GM12878 (cell line): ENCODE results near the gene CFB.

Source experiments
- CBX5 ChIP-seq: sonication (generic); IDR thresholded peaks from 2 replicates; pipeline ENCODE4 v1.6.1; 2016; ENCODE audit warnings: low read depth, moderate library complexity, mild to moderate bottlenecking, inconsistent platforms
- CHD2 ChIP-seq: IDR thresholded peaks from 2 replicates; pipeline ENCODE4 v1.6.1; 2011; ENCODE audit warnings: low read depth, low read length, improper control_type of control experiment, borderline replicate concordance
- CREB1 ChIP-seq: IDR thresholded peaks from 2 replicates; pipeline ENCODE4 v1.6.1; 2012; ENCODE audit warnings: low read depth, mild to moderate bottlenecking, inconsistent platforms
- GABPA ChIP-seq: IDR thresholded peaks from 2 replicates; pipeline ENCODE4 v1.6.1; 2014; ENCODE audit warnings: antibody characterized with exemption, low read depth, mild to moderate bottlenecking, inconsistent platforms
- LARP7 ChIP-seq: fragments of 450-650 bp; IDR thresholded peaks from 2 replicates; pipeline ENCODE4 v1.6.1; 2017; ENCODE audit warnings: mild to moderate bottlenecking
- MXI1 ChIP-seq: fragments of 150-350 bp; IDR thresholded peaks from 2 replicates; pipeline ENCODE4 v1.6.1; 2011; ENCODE audit warnings: low read depth, mild to moderate bottlenecking, inconsistent platforms, low read length, improper control_type of control experiment
- POLR2A ChIP-seq: IDR thresholded peaks from 2 replicates; pipeline ENCODE4 v1.6.1; 2011; ENCODE audit warnings: low read depth, mild to moderate bottlenecking, low read length
- POLR2AphosphoS5 ChIP-seq: IDR thresholded peaks from 2 replicates; pipeline ENCODE4 v1.6.1; 2011; ENCODE audit warnings: mild to moderate bottlenecking, low read length, inconsistent platforms
- TAF1 ChIP-seq: IDR thresholded peaks from 2 replicates; pipeline ENCODE4 v1.6.1; 2011; ENCODE audit warnings: mild to moderate bottlenecking, low read depth, low read length, borderline replicate concordance
- ZSCAN29 ChIP-seq: fragments of 450-650 bp; IDR thresholded peaks from 2 replicates; pipeline ENCODE4 v1.6.1; 2017; ENCODE audit warnings: mild to moderate bottlenecking, moderate library complexity
- ZZZ3 ChIP-seq: IDR thresholded peaks from 2 replicates; pipeline ENCODE4 v1.6.1; 2011; ENCODE audit warnings: low read depth; ENCODE audit not compliant: control insufficient read depth, insufficient read length
- TF ChIP-seq, protein P1 (sequence below): fragments of 150-350 bp; IDR thresholded peaks from 2 replicates; pipeline ENCODE4 v1.6.1; 2016; ENCODE audit warnings: low read depth, low read length
- TF ChIP-seq, protein P2 (sequence below), 3 experiments: IDR thresholded peaks in 2 of 3; conservative IDR thresholded peaks in 1 of 3; 2 replicates each; pipeline ENCODE4 v1.5.1; 2011; ENCODE audit warnings: low read depth in 3 of 3, low read length in 3 of 3, mild to moderate bottlenecking in 3 of 3, control low read depth in 2 of 3, moderate library complexity in 2 of 3, inconsistent platforms in 1 of 3, mixed read lengths in 1 of 3; ENCODE audit not compliant: control insufficient read depth in 2 of 3, insufficient read depth in 1 of 3; ENCODE audit errors: extremely low read depth in 1 of 3
- TF ChIP-seq, protein P3 (sequence below): fragments of 450-650 bp; IDR thresholded peaks from 2 replicates; pipeline ENCODE4 v1.6.1; 2016; ENCODE audit warnings: mild to moderate bottlenecking

DNA sequence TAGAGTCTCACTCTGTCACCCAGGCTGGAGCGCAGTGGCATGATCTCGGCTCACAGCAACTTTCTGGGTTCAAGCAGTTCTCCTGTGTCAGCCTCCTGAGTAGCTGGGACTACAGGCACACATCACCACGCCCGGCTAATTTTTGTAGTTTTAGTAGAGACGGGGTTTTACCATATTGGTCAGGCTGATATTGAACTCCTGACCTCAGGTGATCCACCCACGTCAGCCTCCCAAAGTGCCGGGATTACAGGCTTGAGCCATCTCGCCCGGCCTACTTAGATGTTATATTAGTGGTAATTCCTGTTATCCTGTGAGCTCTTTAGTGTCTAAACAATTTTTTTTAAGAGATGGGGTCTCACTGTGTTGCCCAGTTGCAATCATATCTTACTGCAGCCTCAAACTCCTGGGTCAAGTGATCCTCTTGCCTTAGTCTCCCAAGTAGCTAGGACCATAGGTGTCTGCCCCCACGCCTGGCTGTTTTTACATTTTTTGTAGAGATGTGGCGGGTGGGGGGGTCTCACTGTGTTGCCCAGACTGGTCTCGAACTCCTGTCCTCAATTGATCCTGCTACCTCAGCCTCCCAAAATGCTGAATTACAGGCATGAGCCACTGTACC lies 32.0 kb downstream of the CFB start:
- TF ChIP-seq, protein P1, sequence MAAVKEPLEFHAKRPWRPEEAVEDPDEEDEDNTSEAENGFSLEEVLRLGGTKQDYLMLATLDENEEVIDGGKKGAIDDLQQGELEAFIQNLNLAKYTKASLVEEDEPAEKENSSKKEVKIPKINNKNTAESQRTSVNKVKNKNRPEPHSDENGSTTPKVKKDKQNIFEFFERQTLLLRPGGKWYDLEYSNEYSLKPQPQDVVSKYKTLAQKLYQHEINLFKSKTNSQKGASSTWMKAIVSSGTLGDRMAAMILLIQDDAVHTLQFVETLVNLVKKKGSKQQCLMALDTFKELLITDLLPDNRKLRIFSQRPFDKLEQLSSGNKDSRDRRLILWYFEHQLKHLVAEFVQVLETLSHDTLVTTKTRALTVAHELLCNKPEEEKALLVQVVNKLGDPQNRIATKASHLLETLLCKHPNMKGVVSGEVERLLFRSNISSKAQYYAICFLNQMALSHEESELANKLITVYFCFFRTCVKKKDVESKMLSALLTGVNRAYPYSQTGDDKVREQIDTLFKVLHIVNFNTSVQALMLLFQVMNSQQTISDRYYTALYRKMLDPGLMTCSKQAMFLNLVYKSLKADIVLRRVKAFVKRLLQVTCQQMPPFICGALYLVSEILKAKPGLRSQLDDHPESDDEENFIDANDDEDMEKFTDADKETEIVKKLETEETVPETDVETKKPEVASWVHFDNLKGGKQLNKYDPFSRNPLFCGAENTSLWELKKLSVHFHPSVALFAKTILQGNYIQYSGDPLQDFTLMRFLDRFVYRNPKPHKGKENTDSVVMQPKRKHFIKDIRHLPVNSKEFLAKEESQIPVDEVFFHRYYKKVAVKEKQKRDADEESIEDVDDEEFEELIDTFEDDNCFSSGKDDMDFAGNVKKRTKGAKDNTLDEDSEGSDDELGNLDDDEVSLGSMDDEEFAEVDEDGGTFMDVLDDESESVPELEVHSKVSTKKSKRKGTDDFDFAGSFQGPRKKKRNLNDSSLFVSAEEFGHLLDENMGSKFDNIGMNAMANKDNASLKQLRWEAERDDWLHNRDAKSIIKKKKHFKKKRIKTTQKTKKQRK: no peak
- TF ChIP-seq, protein P2, sequence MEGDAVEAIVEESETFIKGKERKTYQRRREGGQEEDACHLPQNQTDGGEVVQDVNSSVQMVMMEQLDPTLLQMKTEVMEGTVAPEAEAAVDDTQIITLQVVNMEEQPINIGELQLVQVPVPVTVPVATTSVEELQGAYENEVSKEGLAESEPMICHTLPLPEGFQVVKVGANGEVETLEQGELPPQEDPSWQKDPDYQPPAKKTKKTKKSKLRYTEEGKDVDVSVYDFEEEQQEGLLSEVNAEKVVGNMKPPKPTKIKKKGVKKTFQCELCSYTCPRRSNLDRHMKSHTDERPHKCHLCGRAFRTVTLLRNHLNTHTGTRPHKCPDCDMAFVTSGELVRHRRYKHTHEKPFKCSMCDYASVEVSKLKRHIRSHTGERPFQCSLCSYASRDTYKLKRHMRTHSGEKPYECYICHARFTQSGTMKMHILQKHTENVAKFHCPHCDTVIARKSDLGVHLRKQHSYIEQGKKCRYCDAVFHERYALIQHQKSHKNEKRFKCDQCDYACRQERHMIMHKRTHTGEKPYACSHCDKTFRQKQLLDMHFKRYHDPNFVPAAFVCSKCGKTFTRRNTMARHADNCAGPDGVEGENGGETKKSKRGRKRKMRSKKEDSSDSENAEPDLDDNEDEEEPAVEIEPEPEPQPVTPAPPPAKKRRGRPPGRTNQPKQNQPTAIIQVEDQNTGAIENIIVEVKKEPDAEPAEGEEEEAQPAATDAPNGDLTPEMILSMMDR (IDR thresholded peaks at IDR 0.05 in 2 of 3, conservative IDR thresholded peaks at IDR 0.05 in 1 of 3; ENCODE audit: control insufficient read depth in 2 of 3, extremely low read depth in 1 of 3, insufficient read depth in 1 of 3, low read depth in 3 of 3, low read length in 3 of 3): no peak
- TF ChIP-seq ZZZ3: no peak
- TF ChIP-seq POLR2A: no peak
- TF ChIP-seq, protein P3, sequence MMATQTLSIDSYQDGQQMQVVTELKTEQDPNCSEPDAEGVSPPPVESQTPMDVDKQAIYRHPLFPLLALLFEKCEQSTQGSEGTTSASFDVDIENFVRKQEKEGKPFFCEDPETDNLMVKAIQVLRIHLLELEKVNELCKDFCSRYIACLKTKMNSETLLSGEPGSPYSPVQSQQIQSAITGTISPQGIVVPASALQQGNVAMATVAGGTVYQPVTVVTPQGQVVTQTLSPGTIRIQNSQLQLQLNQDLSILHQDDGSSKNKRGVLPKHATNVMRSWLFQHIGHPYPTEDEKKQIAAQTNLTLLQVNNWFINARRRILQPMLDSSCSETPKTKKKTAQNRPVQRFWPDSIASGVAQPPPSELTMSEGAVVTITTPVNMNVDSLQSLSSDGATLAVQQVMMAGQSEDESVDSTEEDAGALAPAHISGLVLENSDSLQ: no peak
- TF ChIP-seq CREB1: no peak
- no peak for TF ChIP-seq MXI1
- TF ChIP-seq CHD2: no peak
- no peak for TF ChIP-seq POLR2AphosphoS5
- no peak for TF ChIP-seq TAF1
- TF ChIP-seq GABPA: no peak
- TF ChIP-seq CBX5: no peak
- TF ChIP-seq ZSCAN29: no peak
- TF ChIP-seq LARP7: no peak
